Coronary artery (tissue), 2 donors: ENCODE measurements around the gene RRP12.

Experiments
- DNase-seq: peaks from one replicate; pipeline ENCODE4 v3.0.0-alpha.2; 2017; ENCODE audit warnings: low spot score
- H3K27ac ChIP-seq, 2 donors: fragments of 200-600 bp; sonication (generic); one replicate each; pipeline ENCODE4 v1.5.1; 2016 to 2019
- H3K4me3 ChIP-seq: fragments of 200-600 bp; sonication (generic); 2 replicates; pipeline ENCODE4 v1.5.1; 2016; ENCODE audit warnings: mild to moderate bottlenecking, moderate library complexity
- TF ChIP-seq, protein P1 (sequence below): fragments of 200-600 bp; sonication (generic); IDR thresholded peaks from one replicate; pipeline ENCODE4 v1.5.1; 2019; ENCODE audit warnings: antibody characterized with exemption

Gene RRP12

DNA sequence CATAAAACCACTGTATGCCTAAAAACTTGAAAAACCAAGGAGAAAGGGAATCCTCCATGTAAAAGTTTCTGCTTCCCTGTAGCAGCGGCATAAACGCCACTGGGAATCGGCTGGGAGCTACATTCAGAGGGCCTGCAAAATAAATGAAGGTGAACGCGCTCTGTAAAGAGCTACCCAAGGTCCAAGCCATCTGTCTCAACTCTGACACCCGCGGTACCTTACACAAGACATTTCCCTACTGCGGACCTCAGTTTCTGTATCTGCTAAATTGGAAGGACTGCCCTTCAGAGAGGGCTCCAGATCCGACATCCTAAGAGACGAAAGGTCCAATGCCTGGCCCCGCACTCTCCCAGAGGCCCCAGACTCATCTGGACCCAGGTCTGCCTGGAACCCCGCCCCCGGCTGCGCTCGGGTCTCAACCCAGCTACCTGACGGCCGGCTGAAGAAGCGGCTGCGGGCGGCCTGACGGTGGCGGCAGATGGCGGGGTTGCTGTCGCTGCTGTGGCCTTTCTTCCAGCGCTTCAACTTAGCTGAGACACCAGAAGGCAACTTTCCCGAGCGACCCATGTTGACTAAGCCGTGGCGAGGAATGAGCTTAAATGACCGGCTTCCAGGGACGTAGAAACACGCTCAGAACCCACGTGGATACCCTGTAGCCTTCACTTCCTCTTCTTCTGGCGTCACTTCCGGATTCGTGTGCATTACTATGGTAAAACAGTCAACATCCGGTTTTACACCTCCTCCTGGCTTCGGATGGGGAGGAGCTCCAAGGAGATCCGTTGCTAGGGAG, at the start of gene RRP12:
TSS of gene RRP12 (minus strand) at position 676 of the 790 bp plus-strand sequence. CDS start at position 567, 109 bp downstream.
- TF ChIP-seq, protein P1, sequence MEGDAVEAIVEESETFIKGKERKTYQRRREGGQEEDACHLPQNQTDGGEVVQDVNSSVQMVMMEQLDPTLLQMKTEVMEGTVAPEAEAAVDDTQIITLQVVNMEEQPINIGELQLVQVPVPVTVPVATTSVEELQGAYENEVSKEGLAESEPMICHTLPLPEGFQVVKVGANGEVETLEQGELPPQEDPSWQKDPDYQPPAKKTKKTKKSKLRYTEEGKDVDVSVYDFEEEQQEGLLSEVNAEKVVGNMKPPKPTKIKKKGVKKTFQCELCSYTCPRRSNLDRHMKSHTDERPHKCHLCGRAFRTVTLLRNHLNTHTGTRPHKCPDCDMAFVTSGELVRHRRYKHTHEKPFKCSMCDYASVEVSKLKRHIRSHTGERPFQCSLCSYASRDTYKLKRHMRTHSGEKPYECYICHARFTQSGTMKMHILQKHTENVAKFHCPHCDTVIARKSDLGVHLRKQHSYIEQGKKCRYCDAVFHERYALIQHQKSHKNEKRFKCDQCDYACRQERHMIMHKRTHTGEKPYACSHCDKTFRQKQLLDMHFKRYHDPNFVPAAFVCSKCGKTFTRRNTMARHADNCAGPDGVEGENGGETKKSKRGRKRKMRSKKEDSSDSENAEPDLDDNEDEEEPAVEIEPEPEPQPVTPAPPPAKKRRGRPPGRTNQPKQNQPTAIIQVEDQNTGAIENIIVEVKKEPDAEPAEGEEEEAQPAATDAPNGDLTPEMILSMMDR, result no peak
- peak within 1 kb of the TSS; percentile 38 to 80 for H3K27ac ChIP-seq
- DNase-seq, result peak; percentile 89
- H3K4me3 ChIP-seq, result peak within 1 kb of the TSS; percentile 85

GRCh38 chr10:97450828-97451227, 49.7 kb upstream of the RRP12 start:
- DNase-seq, result no peak
- peak overlapping the region in 1 of 2 donors; percentile 1 for H3K27ac ChIP-seq
- TF ChIP-seq, protein P1, result no peak
- H3K4me3 ChIP-seq, result no peak overlapping the region

DNA sequence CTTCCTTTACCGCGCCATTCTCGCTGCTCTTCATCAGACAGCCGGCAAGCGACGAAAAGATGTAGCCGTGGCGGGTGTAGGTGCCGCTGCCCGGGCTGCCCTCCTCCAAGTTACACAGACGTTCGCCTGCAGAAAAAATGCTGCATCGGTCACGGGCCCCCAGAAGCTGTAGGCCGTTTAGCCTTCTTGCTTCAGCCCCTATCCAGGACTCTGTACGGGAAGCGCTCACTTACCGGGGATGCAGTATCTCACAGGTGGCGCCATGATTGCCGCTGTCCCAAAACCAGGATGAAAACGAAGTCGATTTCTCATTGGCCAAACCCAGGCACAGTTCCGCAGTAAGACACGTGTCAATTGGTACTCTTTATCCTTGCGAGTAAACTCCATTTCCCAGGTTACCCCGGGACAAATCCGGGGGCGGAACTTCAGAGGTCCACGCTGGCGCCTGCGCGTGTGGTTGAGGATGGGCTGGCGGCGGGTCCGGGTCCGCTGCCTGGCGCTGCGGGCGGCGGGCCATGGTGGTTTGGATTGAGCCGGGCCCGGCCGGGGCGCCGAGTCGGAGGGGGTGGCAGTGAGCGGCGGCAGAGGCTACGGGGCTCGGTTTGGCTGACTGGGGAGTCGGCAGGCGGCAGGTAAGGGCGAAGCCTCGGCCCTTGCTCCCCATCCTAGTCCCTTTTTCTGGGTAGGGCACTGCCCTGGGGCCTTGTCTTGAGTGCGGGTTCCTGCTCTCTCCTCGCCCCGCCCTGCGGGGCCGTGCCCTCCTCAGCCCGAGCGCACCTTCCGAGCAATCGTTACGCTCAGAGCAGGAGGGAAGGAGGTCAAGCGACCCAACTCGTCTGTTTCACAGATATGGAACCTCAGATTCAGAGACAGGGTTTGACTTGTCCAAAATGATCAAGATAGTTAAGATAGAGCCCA, 44.8 kb upstream of the RRP12 start, which contains the start of the genes EXOSC1 and ZDHHC16:
TSS of gene EXOSC1 (minus strand) at position 285 of the 918 bp plus-strand sequence. CDS start at position 264, 21 bp downstream.
TSS of gene ZDHHC16 (plus strand) at position 454 of the 918 bp plus-strand sequence. CDS start 5,501 bp downstream, outside the sequence.
- peak; percentile 93 for DNase-seq
- Histone ChIP-seq H3K4me3 (peak within 1 kb of the TSS; percentile 94), H3K27ac (peak within 1 kb of the TSS; percentile 29 to 80)
- TF ChIP-seq, protein P1, result no peak

- peak overlapping the region in 1 of 2 donors; percentile 80 for H3K27ac ChIP-seq
- H3K4me3 ChIP-seq, result peak overlapping the region; percentile 94
- no peak for DNase-seq
- TF ChIP-seq, protein P1, result no peak
Observed at GRCh38 chr10:97445357-97445721, 44.2 kb upstream of the RRP12 start.

DNA sequence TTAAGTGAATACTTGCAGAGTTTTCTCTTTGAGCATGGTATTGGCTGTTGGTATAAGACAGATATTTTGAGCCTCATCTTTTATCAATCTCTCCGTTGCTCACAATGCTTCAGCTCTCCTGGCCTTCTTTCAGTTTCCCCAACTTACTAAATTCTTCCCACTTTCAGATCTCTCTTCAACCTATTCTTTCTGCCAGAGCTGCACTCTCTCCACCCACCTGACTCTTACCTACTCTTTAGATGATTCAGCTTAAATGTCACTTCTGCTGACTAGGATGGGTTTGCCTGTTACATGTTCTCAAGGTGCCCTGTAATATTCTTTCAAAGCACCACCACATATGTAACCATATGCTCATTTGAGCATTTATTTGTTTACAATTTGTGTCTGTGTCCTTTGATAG, 43.1 kb upstream of the RRP12 start:
- no peak overlapping the region for H3K27ac ChIP-seq
- no peak for DNase-seq
- TF ChIP-seq, protein P1, result no peak

DNA sequence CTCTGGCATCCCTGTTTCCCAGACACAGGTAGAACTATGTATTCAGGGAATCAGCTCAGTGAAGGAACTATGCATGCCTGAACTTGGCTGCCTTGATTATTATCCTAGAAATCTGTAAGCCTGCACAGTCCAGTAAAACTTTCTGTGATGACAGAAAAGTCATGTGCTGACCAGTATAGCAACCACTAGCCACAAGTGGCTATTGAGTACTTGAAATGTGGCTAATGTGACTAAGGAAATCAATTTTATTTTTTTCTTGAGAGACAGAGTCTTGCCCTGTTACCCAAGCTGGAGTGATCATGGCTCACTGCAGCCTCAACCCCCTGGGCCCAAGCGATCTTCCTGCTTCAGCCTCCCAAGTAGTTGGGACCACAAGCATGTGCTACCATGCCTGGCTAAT, 41.1 kb upstream of the RRP12 start:
- H3K4me3 ChIP-seq, result no peak overlapping the region
- TF ChIP-seq, protein P1, result no peak
- no peak overlapping the region for H3K27ac ChIP-seq
- DNase-seq, result no peak

More for the DNA sequence above, 43.1 kb upstream of the RRP12 start:
- H3K4me3 ChIP-seq, result no peak overlapping the region
